Islet precursor cell (in vitro differentiated cells): ENCODE data around the gene ACACA.
"Not testable (repeated sequence)": the region's sequence is repeated elsewhere in the genome, so short reads cannot be mapped to it uniquely, and the experiment has no call there.

Source experiments
- DNase-seq: peaks from one replicate; pipeline ENCODE4 v3.0.0-alpha.2; 2018

Gene ACACA

DNA sequence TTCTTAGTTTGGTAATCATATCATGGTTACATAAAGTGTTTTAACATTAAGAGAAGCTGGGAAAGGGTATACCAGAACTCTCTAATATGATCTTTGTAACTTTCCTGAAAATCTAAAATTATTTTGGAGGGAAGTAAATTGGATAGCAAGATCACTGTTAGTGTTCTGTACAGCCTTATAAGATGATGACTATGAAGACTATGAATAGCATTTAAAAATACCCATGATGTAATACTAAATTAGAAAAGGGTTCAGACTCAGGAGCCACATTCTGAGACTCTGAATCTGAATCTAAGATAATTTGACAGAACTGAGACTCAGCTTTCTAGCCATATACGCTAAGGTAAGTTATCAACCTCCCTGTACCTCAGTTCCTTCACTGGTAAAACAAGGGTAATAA is 238.9 kb downstream of the ACACA start:
- no peak for DNase-seq

DNA sequence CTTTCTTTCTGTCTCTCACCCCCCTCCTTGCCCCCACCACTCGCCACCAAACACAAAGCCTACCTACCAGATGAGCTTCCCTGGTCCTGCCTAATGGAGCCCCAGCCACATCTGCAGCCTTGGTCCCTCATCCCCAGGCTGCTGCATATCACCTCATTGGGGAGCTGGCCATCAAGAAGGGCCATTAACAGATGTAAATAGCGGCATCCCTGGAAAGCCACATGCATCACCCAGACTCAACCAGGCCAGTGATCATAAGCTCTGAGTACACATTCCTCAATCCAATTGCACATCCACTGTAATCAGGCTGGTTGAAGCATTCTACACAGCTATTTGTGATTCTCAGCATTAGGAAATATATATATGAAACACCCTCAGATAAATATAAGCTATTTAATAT is 242.6 kb downstream of the ACACA start:
- DNase-seq = no peak

DNA sequence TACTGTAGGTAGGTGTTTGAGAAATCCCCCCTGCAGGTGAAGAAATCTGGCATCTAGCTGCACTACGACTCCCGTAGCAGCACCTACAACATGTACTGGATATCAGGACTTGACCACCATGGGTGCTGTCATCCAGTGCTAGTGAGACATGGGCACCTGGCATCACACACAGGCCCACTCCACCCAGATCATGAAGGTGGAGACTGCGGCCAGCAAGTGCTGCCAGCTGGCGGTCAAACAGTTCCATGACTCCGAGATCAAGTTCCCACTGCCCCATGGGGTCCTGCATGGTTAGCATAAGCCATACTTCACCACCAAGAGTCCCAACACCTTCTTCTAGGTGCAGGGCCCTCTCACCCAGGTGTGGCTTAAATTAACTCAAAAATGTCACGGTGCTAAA is 243.8 kb downstream of the ACACA start:
- no peak for DNase-seq

DNA sequence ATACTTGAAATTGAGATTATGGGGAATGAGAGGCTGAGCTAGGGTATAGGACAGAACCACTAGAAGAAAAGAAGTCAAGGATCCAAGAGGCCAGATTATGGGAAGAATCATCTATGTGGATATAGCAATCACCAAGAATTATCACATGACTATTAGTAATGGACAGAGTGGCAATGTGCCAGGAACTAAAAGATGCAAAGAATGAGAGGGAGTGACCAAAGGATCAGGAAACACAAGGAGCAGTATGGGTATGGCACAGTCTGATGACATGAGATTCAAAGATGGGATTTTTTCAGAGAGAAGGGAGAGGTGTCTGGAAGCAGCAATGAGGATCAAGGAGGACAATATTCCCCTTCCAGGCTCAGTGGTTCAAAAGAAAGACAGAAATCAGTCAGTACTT is 245.7 kb downstream of the ACACA start:
- no peak for DNase-seq

DNA sequence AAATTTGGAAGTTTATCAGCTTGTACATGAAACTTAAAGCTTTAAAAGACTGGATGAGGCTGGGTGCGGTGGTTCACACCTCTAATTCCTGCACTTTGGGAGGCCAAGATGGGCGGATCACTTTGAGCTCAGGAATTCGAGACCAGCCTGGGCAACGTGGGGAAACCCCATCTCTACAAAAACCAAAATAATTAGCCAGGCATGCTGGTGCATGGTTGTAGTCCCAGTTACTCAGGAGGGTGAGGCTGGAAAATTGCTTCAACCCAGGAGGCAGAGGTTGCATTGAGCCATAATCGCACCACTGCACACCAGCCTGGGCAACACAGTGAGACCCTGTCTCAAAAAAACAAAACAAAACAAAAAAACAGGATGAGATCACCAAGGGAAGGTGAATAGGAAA is 248.3 kb downstream of the ACACA start:
- no peak for DNase-seq

DNA sequence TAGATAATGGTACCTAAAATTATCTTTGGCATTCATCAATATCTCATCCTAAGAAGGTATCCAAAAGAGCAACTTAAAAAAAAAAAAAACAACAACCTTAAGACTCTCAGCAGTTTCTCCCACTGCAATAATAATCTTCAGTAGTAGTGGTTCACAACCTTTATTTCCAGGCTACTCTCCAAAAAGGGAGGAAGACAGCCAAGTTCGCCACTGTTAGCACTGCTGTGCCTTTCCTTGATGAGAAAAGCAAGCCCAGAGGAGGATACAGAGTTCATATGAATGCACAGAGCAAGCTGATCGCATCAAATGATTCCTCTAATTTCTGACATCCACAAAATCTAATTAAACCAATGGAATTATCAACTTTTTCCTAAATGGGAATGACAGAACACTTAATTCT is 258.5 kb downstream of the ACACA start:
- no peak for DNase-seq

DNA sequence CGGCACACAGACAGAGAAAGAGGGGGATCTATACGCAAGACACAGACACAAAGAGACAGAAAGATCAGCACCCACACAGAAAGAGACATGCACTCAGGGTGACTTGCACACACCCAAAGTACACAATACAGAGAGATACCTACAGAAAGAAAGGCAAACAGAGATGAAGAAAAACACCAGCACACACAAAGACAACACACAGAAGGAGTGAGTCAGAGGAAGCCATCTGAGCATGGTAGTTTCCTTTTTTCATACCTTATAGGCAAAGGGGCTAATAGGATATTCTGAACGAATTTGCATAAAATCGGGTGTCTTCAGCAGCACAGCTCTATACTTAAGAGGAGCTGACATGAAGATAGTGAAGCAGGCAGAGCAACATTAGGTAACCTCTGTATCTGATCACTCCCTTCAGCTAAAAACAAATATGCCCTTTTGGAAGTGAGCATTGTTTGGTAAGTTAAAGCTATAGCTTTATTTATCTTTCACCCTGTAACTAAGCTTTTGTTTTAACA is 259.3 kb downstream of the ACACA start:
- DNase-seq = no peak

DNA sequence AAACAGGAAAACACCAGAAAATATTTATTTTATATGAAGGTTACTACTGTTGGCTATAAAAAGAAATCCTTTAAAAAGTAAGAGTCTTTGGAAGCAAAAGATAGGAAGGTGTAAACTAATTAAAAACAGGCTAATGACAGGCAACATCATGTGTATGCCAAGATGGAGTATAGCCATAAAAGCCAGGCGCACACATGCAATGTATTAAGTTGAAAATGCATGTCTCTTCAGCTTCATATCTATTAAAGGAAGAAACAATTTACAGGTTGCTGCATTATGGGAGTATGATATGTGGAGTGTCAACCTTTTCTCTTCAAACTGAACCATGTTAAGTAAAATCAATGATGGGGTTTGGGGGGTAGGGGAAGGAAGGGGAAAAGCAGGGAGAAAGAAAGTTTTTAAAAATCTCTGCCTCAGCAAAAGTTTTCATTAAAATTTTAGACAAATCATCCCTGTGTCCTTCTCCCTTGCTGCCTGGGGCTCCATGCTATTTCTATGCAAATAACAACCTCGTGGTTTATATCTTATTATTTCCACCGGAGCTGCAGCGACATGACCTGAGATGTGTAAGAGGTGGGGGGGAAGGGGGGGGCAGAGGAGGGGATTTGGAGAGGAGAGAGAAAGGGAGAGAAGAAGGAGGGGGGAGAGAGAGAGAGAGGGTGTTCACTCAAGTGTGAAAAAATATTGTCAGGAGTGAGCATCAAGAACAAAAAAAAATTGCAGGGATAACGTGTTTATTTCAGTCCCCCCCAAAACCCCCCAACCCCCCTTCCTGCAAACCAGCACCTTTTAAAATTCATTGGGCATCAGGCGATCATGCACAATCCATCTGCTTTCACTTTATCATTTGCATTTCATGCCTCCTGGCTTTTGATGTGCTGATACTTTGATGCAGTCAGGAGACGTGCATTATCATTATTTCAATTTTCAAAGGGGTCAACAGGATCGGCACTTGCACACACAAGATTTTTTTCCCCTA is 260.3 kb downstream of the ACACA start:
- DNase-seq = no peak

DNA sequence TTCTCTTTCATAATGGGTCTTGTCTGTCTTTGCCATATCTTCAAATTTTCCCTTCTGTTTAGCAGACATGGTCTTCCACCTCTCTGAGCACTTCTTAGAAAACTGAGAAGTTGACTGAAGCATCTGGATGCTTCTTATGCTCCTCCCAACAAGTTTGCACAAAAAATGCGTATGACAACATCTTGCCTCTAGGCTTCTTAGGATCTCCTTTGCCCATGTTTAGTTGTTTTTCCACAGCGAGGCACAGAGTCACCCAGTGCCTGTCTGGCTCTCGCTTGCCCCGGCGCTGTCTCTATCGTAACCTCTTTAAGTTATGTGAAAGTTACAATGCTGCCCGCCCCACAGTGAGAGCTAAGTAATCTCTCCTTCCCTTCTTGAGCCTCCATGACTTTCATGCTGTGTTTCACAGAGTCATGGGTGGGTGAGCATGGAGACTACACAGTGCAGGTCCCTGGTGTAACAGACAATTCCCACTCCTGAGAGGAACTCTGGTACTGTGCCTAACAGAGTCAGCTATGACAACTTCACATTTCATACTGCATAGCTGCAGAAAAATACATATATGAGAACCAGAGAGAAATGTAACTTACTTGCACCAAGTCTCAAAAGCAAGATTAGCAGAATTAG is 262.4 kb downstream of the ACACA start:
- DNase-seq = peak; percentile 48

DNA sequence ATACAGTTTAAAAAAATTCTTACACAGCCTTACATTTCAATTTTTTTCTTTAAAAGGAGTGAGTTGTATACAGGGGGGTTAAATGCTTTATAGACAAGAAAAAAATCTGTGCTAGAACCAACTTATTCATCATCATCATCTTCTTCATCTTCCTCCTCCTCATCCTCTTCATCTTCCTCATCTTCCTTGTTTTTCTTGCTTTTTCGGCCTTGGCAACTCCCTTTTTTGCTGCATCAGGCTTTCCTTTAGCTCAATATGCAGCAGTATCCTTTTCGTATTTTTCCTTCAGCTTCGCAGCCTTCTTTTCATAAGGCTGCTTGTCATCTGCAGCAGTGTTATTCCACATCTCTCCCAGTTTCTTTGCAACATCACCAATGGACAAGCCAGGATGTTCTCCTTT is 263.1 kb downstream of the ACACA start:
- DNase-seq = not testable (repeated sequence)

DNA sequence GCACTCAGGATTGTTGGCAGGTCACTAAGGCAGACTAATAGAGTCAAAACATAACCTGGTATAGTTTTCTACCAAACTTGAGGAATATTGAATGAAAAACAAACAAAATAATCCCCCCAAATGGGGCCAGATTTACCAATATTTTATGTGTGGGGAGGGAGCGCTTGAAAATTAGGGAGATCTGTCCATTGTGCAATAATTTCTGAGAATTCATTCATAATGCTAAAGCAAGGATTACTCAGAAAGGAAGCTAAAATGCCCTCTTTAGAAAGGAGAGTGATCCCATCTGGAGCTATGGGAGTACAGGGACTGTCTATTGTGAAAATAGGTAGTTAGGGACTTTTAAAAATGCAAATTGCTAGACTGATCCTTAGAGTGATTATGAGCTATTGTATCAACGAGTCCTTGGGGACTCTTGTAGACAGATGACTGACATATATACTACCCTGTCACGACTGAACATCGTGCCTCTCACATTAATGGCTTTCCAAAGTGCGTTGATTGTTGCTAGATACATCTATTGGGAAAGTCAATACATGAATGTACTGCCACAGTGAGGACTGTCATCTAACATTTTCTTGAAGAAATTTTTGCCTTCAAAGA is 264.2 kb downstream of the ACACA start:
- DNase-seq = no peak

DNA sequence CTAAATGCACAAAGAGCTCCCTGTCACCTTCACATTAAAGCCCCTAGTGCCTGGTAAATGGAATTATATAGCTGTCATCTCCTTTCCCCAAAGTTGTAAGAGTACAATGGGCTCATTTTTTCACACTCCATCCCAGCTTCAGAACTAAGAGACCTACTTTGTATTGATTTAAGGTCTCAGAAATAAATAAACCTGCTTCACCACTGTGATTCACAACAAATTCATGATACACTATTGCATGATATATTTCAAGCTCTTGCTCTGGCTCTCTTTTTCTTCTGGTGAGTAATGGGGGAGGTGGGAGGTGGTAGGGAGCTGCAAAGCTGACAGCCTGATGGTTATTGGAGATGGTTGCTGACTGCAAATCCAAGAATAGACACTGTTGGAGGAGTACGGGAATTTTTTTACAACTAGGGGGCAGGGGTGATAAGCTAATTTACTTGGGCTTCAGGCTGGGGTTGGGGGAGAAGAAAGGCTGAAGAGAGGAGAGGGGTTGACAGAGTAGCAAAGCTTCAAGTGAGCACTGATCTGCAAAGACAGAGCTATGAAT is 268.0 kb downstream of the ACACA start:
- DNase-seq = peak; percentile 25

DNA sequence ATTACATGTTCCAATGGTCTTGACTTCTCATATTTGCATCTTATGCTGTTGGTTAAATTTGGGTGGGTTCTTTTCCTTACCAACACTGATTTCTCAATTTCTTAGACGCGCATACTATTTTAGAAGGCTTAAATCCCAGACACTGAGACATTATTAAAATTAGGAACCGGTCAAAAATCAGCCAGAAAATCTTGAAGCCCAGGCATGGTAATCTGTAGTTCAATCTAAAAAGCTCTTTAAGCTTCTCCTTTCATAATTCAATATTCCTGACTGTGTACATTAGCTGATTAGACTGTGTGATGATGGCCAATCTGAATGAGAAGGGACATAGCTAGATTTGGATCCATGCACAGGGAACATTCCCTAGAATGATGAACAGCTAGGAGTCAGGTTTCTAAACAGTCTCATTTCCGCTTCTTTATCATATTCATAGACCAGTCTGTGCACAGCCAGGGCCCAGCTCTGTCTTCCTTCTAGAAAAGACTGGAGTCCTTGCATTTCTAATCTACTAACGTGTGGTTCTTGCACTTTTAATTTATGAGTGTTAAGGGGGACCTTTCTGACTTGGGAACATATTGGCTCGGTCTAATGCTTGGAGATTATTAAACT is 268.6 kb downstream of the ACACA start:
- peak; percentile 12 for DNase-seq

DNA sequence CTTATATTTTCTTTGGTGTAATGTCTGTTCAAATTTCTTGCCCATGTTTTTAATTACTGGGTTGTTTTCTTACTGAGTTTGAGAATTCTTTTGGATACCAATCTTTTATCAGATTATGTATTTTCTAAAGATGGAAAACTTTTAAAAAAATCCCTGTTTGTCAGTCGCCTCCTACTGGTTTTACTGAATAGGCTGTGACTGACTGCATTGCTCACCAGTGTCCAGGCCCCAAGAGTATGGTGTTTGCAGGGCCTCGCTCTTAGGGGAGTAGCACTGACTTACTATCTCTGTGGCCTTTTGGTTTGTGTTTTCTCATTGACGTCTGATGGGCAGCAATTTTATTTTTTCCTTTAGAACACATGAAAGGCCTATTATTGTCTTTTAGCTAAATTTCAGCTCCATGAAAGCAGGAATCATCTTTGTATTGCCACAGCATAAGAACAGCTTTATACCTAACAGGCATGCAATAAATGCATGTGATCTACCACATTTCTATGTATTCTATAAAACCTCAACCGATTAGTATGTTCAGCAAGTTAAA is 269.5 kb downstream of the ACACA start:
- DNase-seq = peak; percentile 44

DNA sequence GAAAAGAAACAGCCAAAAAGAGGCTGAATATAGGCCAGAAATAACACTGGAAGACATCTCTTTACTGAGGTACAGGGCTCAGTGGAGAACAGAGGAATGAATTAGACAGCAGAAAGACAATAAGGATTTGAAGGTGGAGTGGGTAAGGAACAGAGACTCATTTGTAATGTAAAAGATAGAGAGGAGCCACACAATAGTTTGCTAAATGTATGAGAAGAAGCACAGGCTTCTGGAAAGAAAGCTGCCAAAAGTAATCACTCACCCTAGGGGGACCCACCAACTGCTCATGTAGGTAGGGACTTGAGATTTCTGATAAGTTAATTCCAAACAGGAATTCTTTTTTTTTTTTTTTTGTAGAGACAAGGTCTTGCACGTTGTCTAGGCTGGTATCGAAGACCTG is 271.1 kb downstream of the ACACA start:
- DNase-seq = no peak

DNA sequence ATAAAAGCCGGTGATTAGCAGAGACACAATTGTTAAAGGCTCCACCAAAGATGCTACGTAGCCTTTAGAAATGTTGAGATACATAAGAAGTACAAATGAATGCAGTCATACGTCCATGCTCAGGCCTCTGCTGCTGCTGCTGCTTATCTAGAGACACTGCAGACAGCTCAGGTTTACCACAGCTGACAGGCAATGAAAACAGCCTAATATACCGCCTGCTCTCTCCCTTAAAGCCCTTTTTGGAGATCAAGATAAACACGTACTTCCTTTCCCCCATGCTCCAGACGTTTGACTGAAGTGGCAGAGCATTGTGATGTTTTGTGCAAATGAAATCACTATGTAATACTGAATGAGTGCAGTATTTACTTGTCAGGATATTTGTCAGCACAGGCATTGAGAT is 272.6 kb downstream of the ACACA start:
- peak; percentile 69 for DNase-seq

DNA sequence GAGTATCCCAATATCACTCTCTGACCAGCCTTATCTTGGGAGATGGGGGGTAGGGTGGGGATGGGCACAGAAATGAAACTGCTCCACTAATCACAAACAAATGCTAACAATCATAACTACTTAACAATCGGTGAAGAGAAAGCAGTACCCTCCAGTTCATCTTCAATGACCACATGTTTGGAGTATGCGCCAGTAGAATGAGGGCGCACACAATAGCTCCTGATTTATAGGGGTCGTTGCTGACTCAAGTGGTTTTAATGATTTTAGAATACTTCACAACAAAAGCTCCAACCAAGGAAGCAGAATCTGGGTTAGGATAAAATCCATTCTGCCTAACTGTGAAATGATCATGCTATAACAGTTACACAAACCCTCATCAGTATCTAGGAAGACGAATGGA is 273.5 kb downstream of the ACACA start:
- no peak for DNase-seq

DNA sequence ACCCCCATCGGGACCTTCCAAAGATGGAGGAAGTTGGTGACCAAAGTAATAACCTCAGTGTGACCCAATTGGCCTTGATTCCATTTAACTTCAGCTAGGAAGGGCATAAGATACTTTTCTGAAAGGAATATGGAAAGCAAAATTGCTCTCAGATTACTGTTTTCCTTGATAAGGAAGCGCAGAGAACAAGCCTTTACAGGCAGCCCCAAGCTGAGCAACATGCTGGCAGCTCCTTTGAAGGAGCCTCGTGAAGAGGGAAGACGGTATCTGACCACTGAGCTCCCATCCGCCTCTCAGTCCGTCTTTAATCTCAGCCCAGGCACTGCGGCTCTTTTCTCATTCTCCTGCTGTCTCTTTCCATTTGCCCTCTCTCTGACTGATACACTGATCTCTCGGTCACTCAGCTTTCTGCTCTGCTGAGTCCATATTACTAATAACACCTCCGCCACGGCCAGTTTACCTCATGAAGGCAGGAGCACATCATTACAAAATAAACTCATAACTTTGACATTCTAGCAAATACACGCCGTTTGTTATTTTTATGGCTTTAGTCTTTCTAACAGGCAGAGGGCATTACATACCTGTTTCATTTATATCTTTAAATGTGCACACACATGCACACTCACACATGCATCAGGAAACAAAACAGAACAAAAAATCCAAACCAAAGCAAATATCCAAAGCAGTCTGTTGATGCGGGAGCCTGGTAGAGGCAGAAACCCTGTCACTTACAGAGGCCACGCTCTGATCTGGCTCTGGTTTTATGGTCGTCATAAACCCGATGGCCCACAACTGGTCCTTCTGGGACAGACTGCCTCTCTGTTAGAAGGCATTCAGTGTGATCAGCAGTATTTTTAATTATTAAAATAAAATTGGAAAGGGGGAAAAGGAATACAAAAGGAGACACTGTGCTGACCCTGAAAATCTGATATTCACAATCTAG is 274.7 kb downstream of the ACACA start:
- DNase-seq = no peak

DNA sequence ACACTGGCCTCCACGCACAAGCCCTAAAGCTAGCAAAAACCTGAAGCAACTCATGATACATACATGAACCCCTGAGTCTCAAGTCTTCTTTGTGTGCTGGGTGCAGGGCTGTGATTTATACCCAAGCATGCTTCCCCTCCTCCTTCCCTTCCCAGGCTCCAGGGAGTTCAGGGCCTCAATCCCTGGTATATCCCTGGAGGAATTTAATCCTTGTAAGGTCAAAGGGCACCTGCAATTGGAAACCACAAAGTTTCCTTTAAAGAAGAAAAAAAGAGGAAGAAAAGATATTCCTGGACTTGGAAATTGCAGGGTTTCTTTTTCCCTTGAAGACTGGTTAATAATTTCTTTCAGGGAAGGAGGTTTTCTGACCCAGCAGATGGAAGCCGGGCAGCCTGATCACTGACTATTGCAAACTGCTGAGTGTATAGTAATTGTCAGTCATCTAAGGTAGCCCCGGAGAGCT is 275.6 kb downstream of the ACACA start:
- DNase-seq = peak; percentile 66

DNA sequence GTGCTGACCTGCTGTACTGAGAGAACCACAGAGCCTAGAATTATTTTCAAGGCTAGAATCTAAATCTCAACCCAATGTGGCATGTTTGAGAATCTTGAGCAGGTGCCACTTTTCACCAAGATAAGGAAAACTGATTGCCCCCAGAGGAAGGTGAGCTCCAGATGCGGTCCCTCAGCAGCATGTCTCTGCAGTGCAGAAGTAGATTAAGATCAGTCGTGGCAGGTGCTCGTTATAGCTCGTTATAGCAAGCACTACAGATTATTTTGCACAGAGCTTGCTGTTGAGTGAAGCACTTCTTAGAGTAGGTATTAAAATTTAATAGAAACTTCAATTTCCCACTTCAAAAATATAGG is 281.8 kb downstream of the ACACA start:
- no peak for DNase-seq
